HCEC 1CT (cell line): ENCODE results near the gene METTL3.
A peak's percentile ranks its signal among the peaks of the same experiment; 100 is the strongest.

Experiments used
- DNase-seq: peaks from one replicate; pipeline ENCODE4 v3.0.0-alpha.2; 2017

METTL3 gene

DNA sequence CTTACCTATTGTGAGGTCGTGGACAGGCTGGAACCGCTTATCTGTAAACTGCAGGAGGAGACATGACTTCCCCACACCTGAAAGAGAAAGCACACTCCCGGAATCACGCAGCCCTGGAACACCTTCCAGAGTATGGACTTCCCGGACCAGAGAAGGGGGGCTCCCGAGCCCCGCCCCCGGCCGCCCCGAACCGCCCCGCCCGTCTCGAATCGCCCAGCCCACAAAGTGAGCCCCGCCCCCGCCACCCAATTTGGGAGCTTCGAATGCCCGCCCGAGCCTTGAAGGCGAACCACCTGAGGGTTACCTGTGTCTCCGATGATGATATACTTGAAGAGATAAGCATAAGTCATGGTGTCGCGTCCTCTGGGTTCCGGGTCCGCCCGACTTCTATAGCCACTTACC, 34.6 kb downstream of the METTL3 start:
- no peak for DNase-seq

DNA sequence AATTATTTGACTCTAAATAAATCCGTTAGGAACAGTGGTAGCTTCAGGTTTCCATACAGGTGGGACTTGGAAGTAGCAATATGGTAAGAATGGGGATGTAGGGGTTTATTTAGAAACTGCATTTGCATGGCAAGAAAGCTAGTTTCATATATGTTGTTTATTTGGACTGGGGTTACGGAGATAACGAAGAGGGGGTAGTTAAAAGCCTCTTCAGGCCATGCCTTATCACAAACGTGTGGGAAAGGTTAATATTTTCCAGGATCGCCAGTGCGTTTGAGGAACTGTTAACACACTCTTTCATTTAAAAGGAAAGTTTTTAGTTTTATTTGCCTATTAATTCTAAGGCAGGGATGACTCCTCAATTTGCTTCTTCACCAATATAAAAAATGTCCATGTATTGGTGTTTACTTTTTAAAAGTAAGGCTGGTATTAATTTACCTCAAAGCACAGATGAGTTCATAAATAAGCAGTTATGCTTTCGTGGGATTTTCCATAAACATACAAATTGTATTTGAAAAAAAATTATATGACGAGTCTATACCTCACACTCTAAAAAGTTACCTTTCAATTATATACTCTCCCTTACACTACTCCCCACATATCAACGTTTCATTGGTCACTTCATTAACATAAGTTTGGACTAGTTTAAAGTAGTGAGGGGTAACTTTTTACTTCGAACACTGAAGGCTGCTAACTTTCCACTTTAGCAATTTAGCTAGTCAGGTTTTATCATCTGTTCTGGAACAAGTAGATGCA, 35.2 kb downstream of the METTL3 start:
- no peak for DNase-seq

DNA sequence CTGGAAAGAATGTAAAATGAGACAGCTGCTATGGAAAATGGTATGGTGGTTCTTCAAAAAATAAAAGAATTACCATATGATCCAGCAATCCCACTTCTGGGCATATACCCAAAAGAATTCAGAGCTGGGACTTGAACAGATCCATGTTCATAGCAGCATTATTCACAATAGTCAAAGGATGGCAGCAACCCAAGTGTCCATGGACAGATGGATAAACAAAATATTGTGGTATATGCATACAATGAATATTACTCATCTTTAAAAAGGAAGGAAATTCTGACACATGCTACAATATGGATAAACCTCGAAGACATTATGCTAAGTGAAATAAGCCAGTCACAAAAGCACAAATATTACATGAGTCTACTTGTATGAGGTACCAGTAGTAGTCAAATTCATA, 43.5 kb downstream of the METTL3 start:
- DNase-seq, result peak; percentile 96

DNA sequence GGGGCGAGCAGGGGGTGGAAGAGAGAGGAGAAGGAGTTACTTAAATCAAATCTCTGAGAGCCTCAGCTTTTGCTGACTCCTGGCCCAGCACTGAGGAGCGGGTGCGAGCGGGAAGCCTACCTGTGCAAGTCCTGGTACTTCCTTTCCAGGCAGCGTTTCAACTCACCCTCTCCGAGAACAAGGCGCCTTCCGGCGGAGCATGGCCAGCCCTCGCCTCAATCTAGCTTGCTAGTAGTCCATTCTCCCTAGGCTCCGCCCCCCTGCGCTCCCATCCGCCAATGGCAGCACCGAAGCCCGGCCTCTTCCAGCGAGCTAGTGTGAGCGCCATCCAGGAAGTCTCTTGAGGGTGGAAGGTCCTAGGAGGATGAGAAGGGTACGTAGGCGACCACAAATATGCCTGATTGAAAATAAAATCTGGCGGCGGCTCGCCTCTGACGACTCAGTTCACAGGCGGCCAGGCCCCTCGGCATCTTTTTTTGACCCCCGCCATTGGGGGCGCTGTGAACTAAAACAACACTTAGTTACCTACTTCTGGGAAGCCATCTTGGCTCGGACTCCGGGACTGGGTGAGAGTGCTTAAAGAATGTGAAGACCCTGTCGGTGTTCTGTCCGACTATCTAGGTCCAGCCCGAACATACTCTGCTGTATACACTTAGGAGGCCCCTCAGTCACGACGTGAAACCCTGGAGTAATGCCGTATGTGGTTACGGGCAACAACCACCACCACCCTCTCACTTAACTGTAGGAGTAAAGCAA, 55.0 kb downstream of the METTL3 start, which contains the start of gene CHD8:
CHD8 (minus strand) TSS at position 212 of the 756 bp plus-strand sequence. CDS start 24,480 bp downstream, outside the sequence.
- DNase-seq, result peak; percentile 100

DNA sequence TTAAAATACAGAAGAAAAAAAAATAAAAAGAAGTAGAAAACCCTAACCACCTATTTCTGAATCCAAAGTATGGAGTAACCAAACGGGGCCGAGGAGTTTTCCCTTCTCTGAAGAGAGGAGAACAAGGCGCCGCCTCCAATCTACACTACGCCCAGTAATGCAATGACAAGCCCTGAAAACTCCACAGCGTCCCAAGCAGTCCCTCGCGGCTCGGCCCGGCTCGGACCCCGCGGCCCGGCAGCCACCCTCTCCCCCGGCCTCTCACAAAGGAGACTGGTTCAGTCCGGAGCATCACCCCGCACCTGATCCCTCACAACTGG, 55.6 kb downstream of the METTL3 start:
- DNase-seq, result peak; percentile 31

DNA sequence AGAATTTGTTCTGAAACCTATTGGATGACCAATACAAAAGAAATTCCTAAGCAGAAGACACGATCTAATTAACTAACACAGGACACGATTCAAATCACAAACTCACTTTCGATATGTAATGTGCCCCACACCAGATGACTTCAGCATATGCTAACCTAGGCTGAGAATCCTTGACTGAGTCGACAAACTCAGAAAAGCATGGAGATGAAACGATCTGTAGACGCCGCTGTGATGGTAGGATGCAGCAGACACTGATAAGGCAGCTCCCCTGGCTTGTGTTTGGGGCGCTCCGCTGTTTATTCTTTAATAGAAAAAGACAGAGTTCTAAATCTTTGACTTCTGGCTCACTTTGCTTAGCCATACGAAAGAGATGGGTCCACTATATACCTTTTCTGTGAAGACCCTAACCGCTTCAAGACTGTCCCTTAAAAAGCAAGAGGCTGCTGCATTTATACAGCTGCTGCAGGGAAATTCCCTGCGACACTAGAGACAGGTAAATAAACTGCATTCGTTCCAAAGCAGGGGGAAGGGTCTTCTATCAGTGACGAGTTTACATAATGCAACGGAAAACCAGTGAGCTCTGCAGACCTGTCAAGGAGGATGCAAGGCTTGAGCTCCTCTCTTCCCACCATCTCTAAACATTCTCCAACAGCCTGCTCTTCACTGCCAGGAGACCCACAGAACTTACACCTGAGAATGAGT, 56.1 kb downstream of the METTL3 start:
- no peak for DNase-seq

DNA sequence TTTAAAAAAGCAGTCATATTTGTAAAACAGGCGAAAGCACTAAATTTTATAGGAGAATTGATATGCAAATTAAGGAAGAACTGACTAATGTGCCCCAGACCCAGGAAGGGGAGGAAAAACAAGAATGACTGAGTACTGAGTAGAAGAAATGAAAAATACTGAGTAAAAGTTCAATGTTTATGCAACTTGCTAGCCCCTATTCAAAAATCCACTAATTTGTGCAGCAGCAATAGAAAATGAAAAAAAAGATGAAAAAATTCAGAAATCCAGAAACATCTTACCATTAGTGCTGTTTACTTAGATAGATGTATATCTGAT, 61.3 kb downstream of the METTL3 start:
- no peak for DNase-seq
